Mucosa of rectum (tissue), 2 donors: ENCODE results near the gene ELOB.

Source experiments
- H3K27ac ChIP-seq, 2 donors: one replicate each; pipeline ENCODE4 v1.7.0; 2013; ENCODE audit warnings: inconsistent platforms in 2 of 2, low read depth in 2 of 2, low read length in 2 of 2
- H3K27me3 ChIP-seq, 2 donors: one replicate each; pipeline ENCODE4 v1.7.0; 2013; ENCODE audit warnings: low read length in 2 of 2; ENCODE audit not compliant: control insufficient read depth in 2 of 2, insufficient read depth in 2 of 2
- H3K36me3 ChIP-seq, 2 donors: one replicate each; pipeline ENCODE4 v1.7.0; 2013; ENCODE audit warnings: low read length in 2 of 2; ENCODE audit not compliant: control insufficient read depth in 2 of 2, insufficient read depth in 2 of 2
- H3K4me1 ChIP-seq, 2 donors: one replicate each; pipeline ENCODE4 v1.7.0; 2013; ENCODE audit warnings: low read length in 2 of 2, mild to moderate bottlenecking in 1 of 2; ENCODE audit not compliant: control insufficient read depth in 2 of 2, insufficient read depth in 2 of 2
- H3K4me3 ChIP-seq, 2 donors: one replicate each; pipeline ENCODE4 v1.7.0; 2013; ENCODE audit warnings: low read length in 2 of 2
- H3K9ac ChIP-seq, 2 donors: one replicate each; pipeline ENCODE4 v1.7.0; 2013; ENCODE audit warnings: low read length in 2 of 2, low read depth in 1 of 2, mild to moderate bottlenecking in 1 of 2
- H3K9me3 ChIP-seq, 2 donors: one replicate each; pipeline ENCODE4 v1.7.0; 2013; ENCODE audit warnings: low read length in 2 of 2; ENCODE audit not compliant: control insufficient read depth in 2 of 2
- donor health status: healthy.
- donor health status: Normal muscosa, but diverticular disease.

ELOB gene

DNA sequence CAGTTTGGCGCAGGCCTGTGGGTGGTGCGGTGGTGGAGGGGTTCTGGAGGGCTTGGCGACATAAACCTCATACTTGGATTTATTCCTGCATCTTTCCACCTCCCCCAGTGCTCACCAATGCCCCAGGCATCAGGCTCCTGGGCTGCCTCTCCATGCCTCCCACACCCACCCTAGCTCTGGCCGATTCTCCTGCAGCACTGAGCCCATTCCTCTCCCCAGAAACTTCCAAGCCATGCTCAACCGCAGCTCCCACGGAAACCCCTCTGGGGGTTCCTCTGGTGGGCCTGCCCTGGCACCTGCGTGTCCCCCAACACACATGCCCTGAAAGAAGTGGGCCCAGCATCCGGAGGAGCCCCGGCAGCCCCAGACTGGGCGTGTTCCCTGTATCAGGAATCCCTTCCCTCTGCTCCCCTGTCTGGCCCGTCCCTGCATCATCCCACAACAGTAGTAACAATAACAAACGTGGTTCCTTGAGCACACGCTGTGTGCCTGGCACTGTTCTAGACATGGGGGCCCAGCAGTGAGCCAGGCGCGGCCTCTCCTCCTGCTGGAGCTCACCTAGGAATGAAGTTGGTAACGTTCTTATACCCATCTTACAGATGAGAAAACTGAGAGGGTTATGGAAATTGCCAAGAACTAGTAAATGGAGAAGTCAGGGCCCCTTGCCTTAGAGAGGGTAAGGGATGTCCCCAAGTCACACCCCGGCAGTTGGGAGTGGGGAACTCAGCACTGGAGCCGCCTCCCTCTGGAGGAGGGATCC is 42.3 kb upstream of the ELOB start:
- H3K9ac ChIP-seq, result no peak overlapping the region
- no peaks in the 10 kb centered on the region for H3K27me3 ChIP-seq
- no peaks in the 10 kb centered on the region for H3K9me3 ChIP-seq

DNA sequence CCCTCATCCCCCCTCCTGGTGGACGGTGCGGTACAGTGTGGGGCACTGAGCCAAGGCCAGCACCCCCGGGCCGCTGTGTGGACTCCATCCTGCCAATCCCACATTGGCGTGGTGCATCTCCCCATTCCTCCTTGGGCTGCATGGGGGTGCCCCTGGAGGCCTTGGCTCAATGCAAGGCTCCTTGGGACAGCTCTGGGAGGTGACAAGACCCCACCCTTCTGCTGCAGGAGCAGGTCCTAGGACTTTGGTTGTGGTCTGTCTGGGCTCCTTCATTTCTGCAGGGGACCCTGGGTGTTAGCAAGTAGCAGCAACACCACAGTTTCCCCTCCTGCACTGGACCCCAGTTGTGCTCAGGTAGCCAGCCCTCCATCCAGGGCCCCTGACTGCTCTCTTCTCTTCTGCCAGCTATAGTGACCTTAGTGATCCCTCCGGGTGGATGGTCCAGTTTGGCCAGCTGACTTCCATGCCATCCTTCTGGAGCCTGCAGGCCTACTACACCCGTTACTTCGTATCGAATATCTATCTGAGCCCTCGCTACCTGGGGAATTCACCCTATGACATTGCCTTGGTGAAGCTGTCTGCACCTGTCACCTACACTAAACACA is 41.3 kb upstream of the ELOB start:
- Histone ChIP-seq H3K4me3 (no peak overlapping the region), H3K36me3 (no peaks in the 10 kb centered on the region), H3K27me3 (no peaks in the 10 kb centered on the region), H3K9ac (no peak overlapping the region), H3K9me3 (no peaks in the 10 kb centered on the region), H3K4me1 (peaks cover 0 to 2% of the 10 kb centered on the region in 2 donors), H3K27ac (no peak overlapping the region)

More for the DNA sequence above, 42.3 kb upstream of the ELOB start:
- Histone ChIP-seq H3K4me1 (peaks cover 0 to 2% of the 10 kb centered on the region in 2 donors), H3K36me3 (no peaks in the 10 kb centered on the region), H3K27ac (no peak overlapping the region), H3K4me3 (no peak overlapping the region)

DNA sequence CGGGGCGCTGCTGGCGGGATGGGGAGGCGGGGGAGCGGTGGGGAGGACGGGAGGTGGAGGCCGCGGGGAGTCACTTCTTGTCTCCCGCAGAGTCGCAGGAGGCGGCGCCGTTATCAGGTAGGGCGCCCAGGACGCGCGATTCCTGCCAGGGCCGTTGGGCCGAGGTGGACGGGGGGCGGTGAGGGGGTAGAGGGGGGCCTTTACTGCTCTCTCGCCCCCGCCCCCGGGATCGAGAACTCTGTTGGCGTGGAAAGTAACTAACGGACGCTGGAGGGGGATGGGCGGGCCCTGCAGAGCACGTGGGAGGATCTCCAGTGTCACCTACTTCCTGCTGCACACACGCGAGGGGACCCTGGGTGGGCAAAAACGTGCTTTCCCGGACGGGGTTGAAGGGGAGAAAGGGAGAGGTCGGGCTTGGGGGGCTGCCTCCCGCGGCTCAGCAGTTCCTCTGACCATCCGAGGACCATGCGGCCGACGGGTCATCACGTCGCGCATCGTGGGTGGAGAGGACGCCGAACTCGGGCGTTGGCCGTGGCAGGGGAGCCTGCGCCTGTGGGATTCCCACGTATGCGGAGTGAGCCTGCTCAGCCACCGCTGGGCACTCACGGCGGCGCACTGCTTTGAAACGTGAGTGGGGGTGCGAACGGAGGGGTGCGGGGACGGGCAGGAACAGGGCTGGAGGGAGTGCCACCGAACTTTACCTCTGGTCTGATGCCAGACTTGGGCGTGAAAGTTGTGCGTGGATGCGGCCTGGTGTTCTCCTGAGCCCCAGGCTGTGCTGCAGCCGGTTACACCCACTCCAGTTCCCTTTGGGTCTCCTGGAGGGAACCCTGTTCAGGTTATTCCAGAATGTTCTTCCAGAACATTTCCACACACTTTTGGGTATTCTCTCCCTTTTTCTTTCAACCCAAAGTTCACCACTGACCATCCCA is 40.5 kb upstream of the ELOB start:
- Histone ChIP-seq H3K27ac (no peak overlapping the region), H3K4me3 (no peak overlapping the region), H3K27me3 (no peaks in the 10 kb centered on the region), H3K4me1 (no peaks in the 10 kb centered on the region), H3K9ac (no peak overlapping the region), H3K9me3 (no peaks in the 10 kb centered on the region), H3K36me3 (no peaks in the 10 kb centered on the region)

DNA sequence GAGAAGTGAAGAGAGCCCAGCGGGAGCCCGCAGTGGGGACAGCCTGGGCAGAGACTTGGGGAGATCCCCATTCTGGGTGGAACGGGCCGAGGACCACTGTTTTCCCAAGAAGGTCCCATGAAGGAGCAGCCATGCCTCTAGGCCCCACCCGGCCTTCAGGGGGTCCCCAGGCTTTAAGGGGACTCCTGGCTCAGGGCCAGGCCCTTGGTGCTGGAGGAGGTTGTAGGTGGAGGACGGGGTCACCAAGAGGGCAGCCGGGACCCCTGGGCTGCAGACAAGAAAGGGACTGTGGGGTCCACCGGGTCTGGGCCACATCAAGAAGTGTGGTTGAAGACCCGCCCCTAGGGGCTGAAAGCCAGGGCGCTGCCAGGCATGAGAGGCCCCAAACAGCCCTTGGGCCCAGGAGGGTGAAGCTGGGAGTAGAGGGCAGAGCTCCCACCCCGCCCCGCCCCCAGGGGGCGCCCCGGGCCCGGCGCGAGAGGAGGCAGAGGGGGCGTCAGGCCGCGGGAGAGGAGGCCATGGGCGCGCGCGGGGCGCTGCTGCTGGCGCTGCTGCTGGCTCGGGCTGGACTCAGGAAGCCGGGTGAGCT is 39.8 kb upstream of the ELOB start, which contains the start of gene PRSS21:
Gene PRSS21, plus strand, starts transcription at position 487 of the 589 bp plus-strand sequence. Its CDS starts 32 bp downstream, at position 519.
- H3K9me3 ChIP-seq, result no peaks in the 10 kb centered on the region
- no peak within 1 kb of the TSS for H3K27ac ChIP-seq
- no peak within 1 kb of the TSS for H3K4me3 ChIP-seq
- H3K4me1 ChIP-seq, result no peaks in the 10 kb centered on the region
- peaks cover 0 to 3% of the 10 kb centered on the region in 2 donors for H3K27me3 ChIP-seq
- no peak within 1 kb of the TSS for H3K9ac ChIP-seq
- H3K36me3 ChIP-seq, result no peaks in the 10 kb centered on the region

DNA sequence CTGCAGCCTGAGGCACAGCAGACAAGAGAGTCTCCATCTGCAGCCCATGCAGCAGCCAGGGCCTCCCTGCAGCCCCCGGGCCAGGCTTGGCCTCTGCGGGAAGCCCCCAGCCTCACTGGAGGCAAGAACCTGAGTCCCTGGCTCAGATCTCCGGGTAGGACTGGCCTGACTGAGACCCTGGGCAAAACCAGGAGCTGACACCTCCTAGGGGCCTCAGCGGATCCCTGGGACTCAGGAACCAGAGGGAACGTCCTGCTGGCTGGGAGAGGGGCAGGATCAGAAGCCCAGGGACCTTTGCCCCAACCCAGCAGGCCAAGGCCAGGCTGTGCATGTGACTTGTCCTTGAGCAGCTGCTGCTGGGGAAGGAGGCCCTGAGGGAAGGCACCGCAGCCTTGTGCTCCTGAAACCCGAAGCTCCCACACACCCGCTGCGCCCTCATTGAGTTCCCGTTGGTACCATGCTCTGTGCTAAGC is 38.3 kb upstream of the ELOB start:
- H3K4me1 ChIP-seq, result no peaks in the 10 kb centered on the region
- H3K9ac ChIP-seq, result no peak overlapping the region
- no peak overlapping the region for H3K27ac ChIP-seq
- H3K36me3 ChIP-seq, result no peaks in the 10 kb centered on the region
- H3K4me3 ChIP-seq, result no peak overlapping the region
- no peaks in the 10 kb centered on the region for H3K9me3 ChIP-seq
- peaks cover 0 to 6% of the 10 kb centered on the region in 2 donors for H3K27me3 ChIP-seq

DNA sequence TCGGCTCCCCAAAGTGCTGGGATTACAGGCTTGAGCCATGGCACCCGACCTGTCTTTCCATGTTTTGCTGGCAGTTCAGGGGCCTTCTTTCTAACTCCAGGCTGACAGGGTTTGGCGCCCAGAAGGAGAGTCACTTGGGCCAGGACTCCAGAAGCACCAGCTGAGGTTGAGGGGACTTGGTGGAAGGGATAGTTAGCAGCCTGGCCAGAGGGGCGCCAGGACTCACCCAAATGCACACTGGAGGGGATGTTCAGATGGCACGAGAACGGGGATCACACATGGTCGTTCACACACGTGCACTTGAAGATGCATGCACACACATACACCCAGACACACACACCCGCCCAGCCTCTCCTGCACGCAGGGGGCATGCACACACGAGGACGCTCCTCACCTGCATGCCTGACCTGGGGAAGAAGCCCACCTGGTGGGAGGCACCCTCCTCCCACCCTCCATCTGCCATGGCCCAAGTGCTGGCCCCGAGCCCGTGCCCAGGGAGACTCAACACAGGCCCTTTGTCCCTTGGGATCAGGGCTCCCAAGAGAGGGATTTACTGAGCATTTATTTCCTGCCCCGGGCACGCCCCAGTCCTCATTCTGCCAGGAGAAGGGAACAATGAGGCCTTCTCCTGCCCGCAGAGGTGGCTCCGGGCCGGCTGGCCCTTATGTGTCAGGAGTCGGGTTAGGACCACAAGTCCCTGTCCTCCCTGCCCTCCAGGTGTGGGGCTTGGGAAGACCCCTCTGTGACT is 37.6 kb upstream of the ELOB start:
- Histone ChIP-seq H3K4me3 (no peak overlapping the region), H3K4me1 (no peaks in the 10 kb centered on the region), H3K27ac (no peak overlapping the region), H3K9ac (no peak overlapping the region), H3K27me3 (peaks cover 0 to 6% of the 10 kb centered on the region in 2 donors), H3K9me3 (no peaks in the 10 kb centered on the region), H3K36me3 (no peaks in the 10 kb centered on the region)

DNA sequence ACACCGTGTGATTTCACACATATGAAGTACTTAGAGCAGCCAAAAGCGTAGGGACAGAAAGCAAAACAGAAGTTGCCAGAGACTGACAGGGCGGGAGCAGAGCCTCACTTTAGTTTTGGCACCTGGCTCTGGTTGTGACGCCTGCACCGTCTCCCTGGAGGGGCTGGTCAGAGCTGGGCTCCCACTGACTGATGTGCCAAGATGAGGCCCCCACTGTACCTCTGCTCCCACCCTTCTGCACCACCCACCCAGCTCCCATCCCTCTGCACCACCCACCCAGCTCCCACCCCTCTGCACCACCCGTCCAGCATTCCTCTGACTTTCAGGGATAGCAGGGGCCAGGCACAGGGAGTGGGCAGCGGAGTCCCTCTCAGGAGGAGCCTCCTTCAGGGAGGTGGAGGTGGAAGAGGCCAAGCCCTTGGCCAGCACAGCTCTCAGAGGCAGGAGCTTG is 36.7 kb upstream of the ELOB start:
- Histone ChIP-seq H3K27ac (no peak overlapping the region), H3K4me3 (no peak overlapping the region), H3K9ac (no peak overlapping the region), H3K4me1 (no peaks in the 10 kb centered on the region), H3K27me3 (peaks cover 0 to 6% of the 10 kb centered on the region in 2 donors), H3K9me3 (no peaks in the 10 kb centered on the region), H3K36me3 (no peaks in the 10 kb centered on the region)

DNA sequence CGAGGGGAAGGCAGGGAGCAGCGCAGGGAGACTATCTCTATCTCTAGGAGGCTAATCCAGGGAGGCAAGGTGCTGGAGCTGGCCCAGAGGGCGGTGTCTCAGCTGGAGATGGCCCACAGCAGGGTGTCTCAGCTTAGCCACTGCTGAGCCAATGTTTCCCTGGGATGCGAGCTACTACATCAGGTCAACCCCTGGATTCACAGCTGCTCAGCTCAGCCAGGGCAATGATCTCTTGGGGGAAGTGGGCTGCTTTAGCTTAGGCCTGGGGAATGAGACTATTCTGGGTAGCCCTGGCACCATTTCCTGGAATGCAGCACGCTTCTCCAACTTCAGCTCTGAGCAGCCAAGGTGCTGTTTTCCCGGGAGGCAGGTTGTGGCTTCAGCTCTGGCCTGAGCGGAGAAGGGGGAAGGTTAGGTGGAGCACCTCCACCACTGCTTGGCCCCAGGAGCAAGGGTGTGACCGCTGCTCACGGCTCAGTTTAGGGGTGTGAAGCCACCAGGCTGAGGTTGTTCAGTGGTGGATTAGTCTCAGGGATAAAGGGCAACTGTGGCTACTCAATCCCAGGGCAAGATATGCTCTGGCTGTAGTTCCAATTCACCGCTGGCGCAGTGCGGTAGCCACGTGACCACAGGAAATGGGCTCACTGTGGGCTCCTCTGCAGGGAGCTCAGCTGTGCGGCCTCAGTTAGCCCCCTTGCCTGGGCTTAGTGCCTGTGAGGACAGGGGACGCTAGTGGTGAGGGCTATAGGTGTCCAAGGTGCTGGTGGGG is 34.8 kb upstream of the ELOB start:
- peaks cover 0 to 6% of the 10 kb centered on the region in 2 donors for H3K27me3 ChIP-seq
- no peaks in the 10 kb centered on the region for H3K36me3 ChIP-seq
- H3K4me1 ChIP-seq, result no peaks in the 10 kb centered on the region
- no peaks in the 10 kb centered on the region for H3K9me3 ChIP-seq
- H3K4me3 ChIP-seq, result no peak overlapping the region
- H3K9ac ChIP-seq, result no peak overlapping the region
- H3K27ac ChIP-seq, result no peak overlapping the region

DNA sequence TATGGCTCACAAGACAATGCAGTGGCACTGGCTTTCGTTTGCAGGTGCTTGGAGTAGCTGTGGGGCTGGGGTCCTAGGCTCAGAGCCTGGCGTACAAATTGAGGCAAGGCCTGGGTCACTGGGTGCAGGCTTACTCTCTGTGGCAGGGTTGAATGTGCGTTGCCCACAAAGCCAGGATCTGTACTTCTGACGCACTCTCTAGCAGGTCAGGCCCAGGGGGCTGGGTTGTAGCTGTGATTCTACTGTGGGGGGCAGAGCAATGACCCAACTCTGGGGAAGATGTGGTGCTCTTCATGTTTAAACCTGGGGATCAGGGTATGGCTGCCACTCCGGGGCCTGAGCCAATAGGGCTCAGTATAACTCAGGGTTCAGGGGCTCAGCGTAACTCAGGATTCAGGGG is 33.6 kb upstream of the ELOB start:
- Histone ChIP-seq H3K36me3 (no peaks in the 10 kb centered on the region), H3K4me3 (no peak overlapping the region), H3K9me3 (no peaks in the 10 kb centered on the region), H3K9ac (no peak overlapping the region), H3K27ac (no peak overlapping the region), H3K4me1 (no peaks in the 10 kb centered on the region), H3K27me3 (peaks cover 5 to 8% of the 10 kb centered on the region in 2 donors)
